ENCODE results near the gene NCOA7.
"Not testable (repeated sequence)": the region's sequence is repeated elsewhere in the genome, so short reads cannot be mapped to it uniquely, and the experiment has no call there.

Gene NCOA7

GRCh38 chr6:125868252-125868651 lies 77.5 kb downstream of the NCOA7 start:
- DNase-seq (ENCODE audit: low read depth) = no peak

GRCh38 chr6:125868678-125869395 lies 78.1 kb downstream of the NCOA7 start:
- DNase-seq (ENCODE audit: low read depth) = no peak

- no peak for DNase-seq (ENCODE audit: low read depth)
These were observed 78.7 kb downstream of the NCOA7 start for GRCh38 chr6:125869427-125869826.

- no peak for DNase-seq (ENCODE audit: low read depth)
These were observed 80.6 kb downstream of the NCOA7 start for GRCh38 chr6:125871365-125871764.

DNA sequence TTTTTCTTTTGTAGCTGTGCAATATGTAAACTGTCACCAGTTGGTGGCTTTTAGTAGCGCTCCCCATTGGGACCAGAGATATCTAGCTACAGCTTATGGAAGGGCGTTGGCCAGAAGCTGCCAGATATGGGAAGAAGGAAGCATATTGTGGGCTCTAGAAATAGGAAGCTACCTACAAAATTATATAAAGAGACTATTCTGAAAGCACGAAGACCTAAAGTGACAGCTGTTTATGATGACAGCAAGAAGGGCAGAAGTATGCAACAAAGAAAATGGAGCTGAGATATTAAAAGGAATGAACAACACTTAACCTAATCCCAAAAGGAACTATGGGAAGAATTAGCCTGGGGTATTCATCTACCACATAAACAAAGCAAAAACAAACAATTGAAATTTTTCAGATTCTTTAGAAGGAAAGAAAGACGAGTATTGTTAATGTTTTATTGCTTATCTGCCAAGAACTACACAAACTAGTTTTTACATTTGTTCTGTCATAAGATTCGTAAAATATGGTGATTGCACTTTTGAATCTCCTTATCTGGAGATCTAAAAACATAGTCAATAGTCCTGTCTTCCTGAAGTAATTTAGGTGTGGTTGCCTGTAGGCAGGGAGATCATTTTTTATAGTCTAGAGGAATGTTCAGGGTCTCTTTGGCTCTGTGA lies 81.6 kb downstream of the NCOA7 start:
- DNase-seq (ENCODE audit: low read depth) = no peak

DNA sequence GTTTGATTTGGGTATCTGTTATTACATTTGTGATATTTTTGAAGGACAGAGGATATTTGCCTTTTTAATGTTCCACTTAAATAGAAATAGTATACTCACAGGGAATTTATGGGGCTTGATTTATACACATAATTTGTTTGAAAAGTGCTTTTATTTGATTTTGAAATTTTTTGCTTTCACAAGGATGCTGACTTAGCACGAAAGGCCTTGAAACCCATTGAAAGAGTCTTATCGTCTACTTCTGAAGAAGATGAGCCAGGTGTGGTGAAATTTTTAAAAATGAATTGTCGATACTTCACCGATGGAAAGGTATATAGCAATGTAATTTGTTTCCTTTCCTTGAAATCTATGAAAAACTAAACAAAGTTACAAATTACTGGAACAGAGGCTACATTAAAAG lies 91.5 kb downstream of the NCOA7 start:
- no peak for DNase-seq (ENCODE audit: low read depth)

GRCh38 chr6:125884634-125885371 lies 94.0 kb downstream of the NCOA7 start:
- no peak for DNase-seq (ENCODE audit: low read depth)

DNA sequence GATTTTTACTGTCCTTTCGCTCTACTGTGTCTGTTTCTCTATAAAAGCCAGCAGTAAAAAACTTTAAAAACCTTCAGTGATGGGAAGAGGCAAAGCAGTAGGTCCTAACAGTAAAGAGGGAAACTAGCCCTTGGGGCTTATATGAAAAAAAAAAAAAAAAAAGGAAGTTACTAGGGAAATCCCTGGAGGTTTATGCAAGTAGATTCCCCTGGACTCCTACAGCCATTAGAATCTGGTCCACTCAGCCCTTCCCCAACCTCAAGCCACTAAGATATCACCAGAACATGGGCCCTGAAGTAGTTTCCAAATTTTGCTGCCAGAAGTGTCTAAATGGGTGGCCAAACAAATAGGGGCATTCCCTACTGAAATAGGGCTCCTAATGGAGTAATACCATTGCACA lies 95.3 kb downstream of the NCOA7 start:
- DNase-seq (ENCODE audit: low read depth) = no peak

DNA sequence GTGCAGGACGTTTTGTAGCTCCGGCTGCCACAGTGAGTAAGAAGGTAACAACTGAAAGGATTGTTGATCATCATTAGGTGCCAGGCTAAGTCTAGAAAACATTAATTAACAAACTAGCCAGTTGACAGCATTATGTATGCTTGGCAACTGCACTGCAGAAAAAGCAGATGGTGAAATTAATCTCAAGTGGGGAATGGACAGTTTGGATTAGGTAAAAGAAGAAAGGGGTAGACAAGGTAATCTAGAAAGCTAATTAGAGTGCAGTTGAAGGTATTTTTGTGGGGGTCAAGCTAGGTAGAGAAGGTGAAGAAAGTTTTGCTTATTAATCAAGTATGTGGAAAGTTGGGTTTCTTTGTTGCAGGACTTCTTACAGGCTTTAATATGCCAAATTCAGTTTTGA lies 96.2 kb downstream of the NCOA7 start:
- DNase-seq (ENCODE audit: low read depth) = no peak

DNA sequence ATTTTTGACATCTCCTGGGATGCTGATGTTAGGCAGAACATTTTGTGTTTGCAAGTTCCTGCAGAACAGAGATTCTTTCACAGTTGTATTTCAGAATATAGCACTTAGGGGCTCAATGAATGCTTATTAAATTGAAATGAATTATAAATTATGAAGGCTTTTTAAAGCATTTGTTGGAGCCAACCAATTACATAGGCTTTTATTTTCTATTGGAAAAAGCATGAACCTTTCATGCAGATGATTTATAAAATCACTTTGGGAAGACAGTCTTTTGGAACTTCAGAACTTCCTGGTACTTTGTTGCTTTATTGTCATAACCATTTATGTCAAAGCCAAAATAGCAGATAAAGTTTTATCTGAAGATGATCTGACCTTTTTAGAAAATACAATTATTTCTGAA lies 96.6 kb downstream of the NCOA7 start:
- no peak for DNase-seq (ENCODE audit: low read depth)

DNA sequence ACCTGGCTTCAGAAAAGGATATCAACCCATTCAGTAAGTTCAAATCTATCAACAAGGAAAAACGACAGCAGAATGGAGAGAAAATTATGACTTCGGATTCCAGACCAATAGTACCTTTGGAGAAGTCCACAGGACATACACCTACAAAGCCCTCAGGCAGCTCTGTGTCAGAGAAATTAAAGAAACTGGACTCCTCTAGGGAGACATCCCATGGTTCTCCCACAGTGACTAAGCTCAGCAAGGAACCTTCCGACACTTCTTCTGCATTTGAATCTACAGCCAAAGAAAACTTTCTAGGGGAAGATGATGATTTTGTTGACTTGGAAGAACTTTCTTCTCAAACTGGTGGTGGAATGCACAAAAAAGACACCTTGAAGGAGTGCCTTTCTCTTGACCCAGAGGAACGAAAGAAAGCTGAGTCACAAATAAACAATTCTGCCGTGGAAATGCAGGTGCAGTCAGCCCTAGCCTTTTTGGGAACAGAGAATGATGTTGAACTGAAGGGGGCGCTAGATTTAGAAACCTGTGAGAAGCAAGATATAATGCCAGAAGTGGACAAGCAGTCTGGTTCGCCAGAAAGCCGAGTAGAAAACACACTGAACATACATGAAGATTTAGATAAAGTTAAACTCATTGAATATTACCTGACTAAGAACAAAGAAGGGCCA lies 98.4 kb downstream of the NCOA7 start:
- DNase-seq (ENCODE audit: low read depth) = no peak

DNA sequence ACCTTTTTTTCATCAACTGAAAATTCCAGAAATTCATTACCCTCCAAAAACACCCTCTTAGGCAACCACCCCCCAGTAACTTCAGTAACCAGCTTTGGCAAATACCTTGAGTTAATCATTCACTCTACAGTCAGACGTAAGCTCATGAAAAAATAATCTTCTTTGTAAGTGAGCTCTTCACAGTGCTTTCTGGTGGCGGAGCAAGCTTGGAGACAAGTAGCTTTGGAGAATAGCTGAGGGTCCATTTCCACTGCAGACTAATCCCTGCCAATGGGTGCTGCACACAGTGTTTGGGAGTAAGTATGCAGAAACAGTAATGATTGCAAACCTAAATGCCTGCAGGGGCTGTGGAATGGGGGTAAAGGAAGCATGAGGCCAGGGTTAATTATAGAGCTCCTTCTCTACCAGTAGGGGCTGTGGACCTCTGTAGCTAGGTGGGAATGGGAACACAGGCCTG lies 109.0 kb downstream of the NCOA7 start:
- DNase-seq (ENCODE audit: low read depth) = no peak

- DNase-seq (ENCODE audit: low read depth) = peak; percentile 58
These were observed 114.1 kb downstream of the NCOA7 start for GRCh38 chr6:125904871-125905270.

- no peak for DNase-seq (ENCODE audit: low read depth)
These were observed 115.6 kb downstream of the NCOA7 start for GRCh38 chr6:125906158-125906998.

- DNase-seq (ENCODE audit: low read depth) = no peak
These were observed 119.8 kb downstream of the NCOA7 start for GRCh38 chr6:125910527-125910926.

DNA sequence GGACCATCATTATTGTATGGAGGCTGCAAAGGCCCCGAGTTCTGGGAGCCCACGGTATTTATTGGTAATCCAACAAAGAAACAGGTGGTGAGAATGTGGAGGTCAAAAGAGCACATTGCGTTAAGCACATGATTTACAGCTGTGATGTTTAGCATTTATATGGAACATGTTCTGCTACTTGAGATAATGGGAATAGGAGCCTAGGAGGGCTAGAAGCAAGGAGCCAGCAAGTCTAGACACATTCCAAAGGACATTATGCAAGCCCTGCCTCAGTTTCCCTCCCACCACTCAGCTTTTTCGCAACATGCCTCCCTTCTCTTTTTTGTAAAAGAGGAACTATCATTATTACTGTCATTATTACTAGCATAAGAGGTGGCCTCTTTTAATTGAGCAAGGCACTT lies 120.3 kb downstream of the NCOA7 start:
- not testable (repeated sequence) for DNase-seq (ENCODE audit: low read depth)

- DNase-seq (ENCODE audit: low read depth) = not testable (repeated sequence)
These were observed 121.7 kb downstream of the NCOA7 start for GRCh38 chr6:125912430-125912829.

- no peak for DNase-seq (ENCODE audit: low read depth)
These were observed 122.4 kb downstream of the NCOA7 start for GRCh38 chr6:125913145-125913544.

DNA sequence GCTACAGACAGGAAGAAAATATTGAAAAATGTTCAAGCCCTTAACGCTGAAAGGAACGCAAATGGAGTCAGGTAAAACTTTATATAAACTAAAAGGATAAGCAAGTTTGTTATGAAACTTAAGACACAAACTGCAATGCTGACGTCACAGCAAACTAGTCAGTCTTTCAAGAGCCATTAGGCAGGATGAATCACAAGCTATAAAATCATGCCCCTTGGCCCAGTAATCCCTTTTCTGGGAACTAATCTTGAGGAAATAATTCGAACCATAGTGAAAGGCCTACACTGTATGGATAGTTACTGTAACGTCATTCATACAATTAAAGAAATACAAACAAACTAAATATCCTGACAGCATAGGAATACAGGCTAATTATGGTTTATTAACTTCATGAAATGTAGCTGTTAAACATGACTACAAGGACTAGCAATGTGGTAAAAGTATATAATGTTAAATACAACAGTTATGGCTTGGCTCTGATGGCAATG lies 123.1 kb downstream of the NCOA7 start:
- DNase-seq (ENCODE audit: low read depth) = peak; percentile 94

GRCh38 chr6:125918230-125918629 lies 127.5 kb downstream of the NCOA7 start:
- no peak for DNase-seq (ENCODE audit: low read depth)
